Endothelial cell of umbilical vein (primary cell): ENCODE measurements around the gene ZBTB4. TPM values are rescaled to one million over a fixed set of nuclear protein-coding genes. Genes with fewer than 3 reads are reported as not detected.

ENCODE experiments used
- BruUV-seq: library from RNA; stranded (reverse); fragments of 400-500 nt; replicated peaks from 2 replicates; lab custom pipeline; 2021; lab: Mats Ljungman, UMichigan
- CTCF ChIA-PET: fragments of 300-600, 350-600 bp; sonication (Branson Sonifier 250); formaldehyde crosslinking; loops from one replicate; lab custom pipeline; 2021; ENCODE audit warnings: antibody characterized with exemption, inconsistent platforms; lab: Charles Lee
- POLR2A ChIA-PET: fragments of 300-600, 350-600 bp; sonication (Branson Sonifier 250); formaldehyde crosslinking; loops from one replicate; lab custom pipeline; 2021; ENCODE audit warnings: antibody characterized with exemption, inconsistent platforms; lab: Charles Lee
- DNase-seq: peaks from one replicate; pipeline ENCODE4 v3.0.0-alpha.2; 2011; ENCODE audit warnings: low read depth, low spot score
- FAIRE-seq: peaks from 2 replicates; lab custom pipeline; 2011; peaks lifted over from hg19 to GRCh38; lab: Jason Lieb, UNC
- H2AFZ ChIP-seq: 2 replicates; pipeline ENCODE4 v1.6.0; 2012; ENCODE audit warnings: low read depth, low read length, control low read depth, inconsistent platforms
- H3K27ac ChIP-seq: 2 replicates; pipeline ENCODE4 v1.5.1; 2011; ENCODE audit warnings: low read depth, mild to moderate bottlenecking, control low read depth, low read length, moderate library complexity; ENCODE audit not compliant: insufficient read depth
- H3K27me3 ChIP-seq, 2 experiments: 2 replicates each; pipeline versions ENCODE4 v1.6.0 to v1.6.1; 2011; ENCODE audit warnings: low read length in 2 of 2, mixed read lengths in 1 of 2; ENCODE audit not compliant: control insufficient read depth in 2 of 2, insufficient read depth in 2 of 2
- H3K36me3 ChIP-seq, 2 experiments: 2 replicates in 1 of 2; 3 replicates in 1 of 2; pipeline ENCODE4 v1.5.1; 2011; ENCODE audit warnings: low read length in 2 of 2, mild to moderate bottlenecking in 1 of 2, moderate library complexity in 1 of 2; ENCODE audit not compliant: control insufficient read depth in 2 of 2, insufficient read depth in 2 of 2; ENCODE audit errors: extremely low read depth in 1 of 2
- H3K4me1 ChIP-seq: 3 replicates; pipeline ENCODE4 v1.5.1; 2011; ENCODE audit warnings: mild to moderate bottlenecking, low read length; ENCODE audit not compliant: control insufficient read depth, insufficient read depth; ENCODE audit errors: extremely low read depth
- H3K4me2 ChIP-seq: 2 replicates; pipeline ENCODE4 v1.6.1; 2011; ENCODE audit warnings: low read length, control low read depth, mixed read lengths; ENCODE audit not compliant: insufficient read depth
- H3K4me3 ChIP-seq, 3 experiments: fragments of 200-600 bp in 1 of 3; sonication (generic), shearing (Covaris generic) in 1 of 3; replicated peaks in 1 of 3; 2 replicates each; pipeline ENCODE4 v1.5.1; 2011 to 2016; ENCODE audit warnings: control low read depth in 3 of 3, low read length in 3 of 3, mild to moderate bottlenecking in 2 of 3, inconsistent platforms in 1 of 3, low read depth in 1 of 3, moderate library complexity in 1 of 3; ENCODE audit not compliant: insufficient read depth in 1 of 3
- H3K79me2 ChIP-seq: 2 replicates; pipeline ENCODE4 v1.6.0; 2012; ENCODE audit warnings: low read length, inconsistent platforms; ENCODE audit not compliant: control insufficient read depth, insufficient read depth
- H3K9ac ChIP-seq: replicated peaks from 2 replicates; pipeline ENCODE3; 2011; ENCODE audit warnings: low read length, control low read depth; ENCODE audit not compliant: insufficient read depth; ENCODE audit errors: extremely low read depth
- H3K9me1 ChIP-seq: replicated peaks from 3 replicates; pipeline ENCODE4 v1.6.0; 2011; ENCODE audit warnings: mild to moderate bottlenecking, low read length; ENCODE audit not compliant: control insufficient read depth, insufficient read depth; ENCODE audit errors: extremely low read depth
- H3K9me3 ChIP-seq: replicated peaks from 2 replicates; pipeline ENCODE4 v1.5.1; 2012; ENCODE audit warnings: low read length, inconsistent platforms; ENCODE audit not compliant: control insufficient read depth, insufficient read depth
- H4K20me1 ChIP-seq: replicated peaks from 2 replicates; pipeline ENCODE3; 2011; ENCODE audit warnings: mild to moderate bottlenecking, low read length; ENCODE audit not compliant: control insufficient read depth, insufficient read depth; ENCODE audit errors: extremely low read depth
- CTCF ChIP-seq, 2 donors: IDR thresholded peaks; 1 replicate in 1 of 2; 2 replicates in 1 of 2; pipeline ENCODE4 v1.5.1; 2011; ENCODE audit warnings: low read length in 2 of 2, mild to moderate bottlenecking in 2 of 2, moderate library complexity in 2 of 2, control low read depth in 1 of 2, inconsistent platforms in 1 of 2, low read depth in 1 of 2; ENCODE audit not compliant: insufficient read depth in 1 of 2; ENCODE audit errors: extremely low read depth in 1 of 2
- EZH2 ChIP-seq: IDR thresholded peaks from 2 replicates; pipeline ENCODE4 v1.6.1; 2012; ENCODE audit warnings: borderline replicate concordance, low read depth, mild to moderate bottlenecking, moderate library complexity, low read length, inconsistent platforms; ENCODE audit not compliant: severe bottlenecking
- FOS ChIP-seq: IDR thresholded peaks from 2 replicates; pipeline ENCODE4 v1.6.1; 2011; ENCODE audit warnings: mild to moderate bottlenecking, low read length, moderate library complexity, borderline replicate concordance; ENCODE audit not compliant: insufficient read depth
- JUN ChIP-seq: IDR thresholded peaks from 2 replicates; pipeline ENCODE4 v1.6.1; 2011; ENCODE audit warnings: borderline replicate concordance, low read depth; ENCODE audit not compliant: insufficient read length, insufficient read depth
- MAX ChIP-seq: IDR thresholded peaks from 2 replicates; pipeline ENCODE4 v1.6.1; 2011; ENCODE audit not compliant: insufficient read depth, insufficient read length
- MYC ChIP-seq: IDR thresholded peaks from one replicate; pipeline ENCODE4 v1.6.1; 2011; ENCODE audit warnings: mild to moderate bottlenecking, low read depth, low read length
- POLR2AphosphoS5 ChIP-seq: IDR thresholded peaks from 2 replicates; pipeline ENCODE4 v1.6.1; 2012; ENCODE audit warnings: low read depth, mild to moderate bottlenecking, control low read depth, low read length, moderate library complexity; ENCODE audit not compliant: insufficient read depth
- dilution Hi-C: fragments of 300-500 bp; cut with MboI; formaldehyde crosslinking; loops from one replicate; pipeline ENCODE4 v1.15.0; 2019; ENCODE audit warnings: low sequenced_read_pairs; ENCODE audit not compliant: extremely low pct_ligation_motif_present
- intact Hi-C: fragments of 100-400 bp; cut with micrococcal nuclease; formaldehyde crosslinking; loops from one replicate; pipeline ENCODE4 v1.10.0; 2022
- polyA plus RNA-seq, 4 experiments: library from polyadenylated mRNA; depleted of rRNA in 3 of 4; stranded (reverse) in 3 of 4; unstranded in 1 of 4; fragments of >200 nt; gene quantifications; 2 replicates each; pipeline versions ENCODE4 v1.2.1 to v1.2.3, GENCODE V29; 2011 to 2012; ENCODE audit warnings: missing spikeins in 1 of 4
- total RNA-seq: library from RNA; stranded (reverse); gene quantifications from 2 replicates; pipeline ENCODE4 v1.2.3, GENCODE V29; 2021

The ZBTB4 gene
- total and polyA plus RNA-seq, 2 donors (not counting 3 experiments of a cell fraction or from before 2014, with no cell fraction given): 15.1 to 26.5 TPM

- ChIA-PET POLR2A (interaction anchor here (1.4 to 1.5 kb wide), 3 partner anchors 11 to 14 kb away, joined by 6 to 7 read pairs (median 7); no protein-coding TSS in a partner anchor), CTCF (interaction anchor here (0.8 to 3.5 kb wide), 11 partner anchors 9 to 168 kb away, joined by 3 to 25 read pairs (median 3); partner anchors contain the start of gene SENP3)
- Histone ChIP-seq H3K4me3 (no peak overlapping the region), H3K27ac (peak overlapping the region; percentile 51), H3K9me1 (no peaks in the 10 kb centered on the region), H3K9me3 (no peaks in the 10 kb centered on the region), H3K79me2 (peaks cover 41% of the 10 kb centered on the region), H3K27me3 (no peaks in the 10 kb centered on the region), H3K9ac (no peak overlapping the region), H3K36me3 (peaks cover 32 to 40% of the 10 kb centered on the region in 2 experiments), H3K4me1 (peaks cover 23% of the 10 kb centered on the region), H4K20me1 (no peaks in the 10 kb centered on the region), H2AFZ (no peak overlapping the region), H3K4me2 (no peak overlapping the region)
- DNase-seq (peak; percentile 73), FAIRE-seq (peak; percentile 98)
- BruUV-seq: no TSS peak
- intact Hi-C loops: loop anchor here (1.0 to 2.0 kb wide), 2 partner anchors 13 to 140 kb away; partner anchors contain the start of gene POLR2A
- TF ChIP-seq EZH2: no peak
- TF ChIP-seq CTCF (IDR thresholded peaks at IDR 0.05; ENCODE audit: extremely low read depth in 1 of 2, insufficient read depth in 1 of 2, low read depth in 1 of 2, low read length in 2 of 2): no peak
- peak; percentile 88 for TF ChIP-seq MYC
- peak; percentile 77 for TF ChIP-seq FOS
- peak; percentile 67 for TF ChIP-seq POLR2AphosphoS5
- peak; percentile 53 for TF ChIP-seq MAX
- TF ChIP-seq JUN: peak; percentile 26
- dilution Hi-C loops: no loop called here
Measured at GRCh38 chr17:7497228-7497627, 17.8 kb upstream of the ZBTB4 start.
